ENCODE results near the gene ZNF687.

GRCh38 chr1:151237678-151238466 is 44.2 kb upstream of the ZNF687 start:
- TF ChIP-seq CTCF (conservative IDR thresholded peaks at IDR 0.05; ENCODE audit: low read length), result no peak
- no peak for TF ChIP-seq EZH2phosphoT487 (IDR thresholded peaks at IDR 0.05; ENCODE audit: borderline replicate concordance, low read depth, low read length)

Measured in OCI-LY7 (cell line).